ENCODE data around the gene MTRF1L. TPM values are rescaled to one million over a fixed set of nuclear protein-coding genes. Genes with fewer than 3 reads are reported as not detected.

MTRF1L gene
- total and polyA plus RNA-seq, 2 of the 8 experiments (the other 6 are each of a cell fraction or from before 2014, with no cell fraction given) = 4.5 to 26.5 TPM

DNA sequence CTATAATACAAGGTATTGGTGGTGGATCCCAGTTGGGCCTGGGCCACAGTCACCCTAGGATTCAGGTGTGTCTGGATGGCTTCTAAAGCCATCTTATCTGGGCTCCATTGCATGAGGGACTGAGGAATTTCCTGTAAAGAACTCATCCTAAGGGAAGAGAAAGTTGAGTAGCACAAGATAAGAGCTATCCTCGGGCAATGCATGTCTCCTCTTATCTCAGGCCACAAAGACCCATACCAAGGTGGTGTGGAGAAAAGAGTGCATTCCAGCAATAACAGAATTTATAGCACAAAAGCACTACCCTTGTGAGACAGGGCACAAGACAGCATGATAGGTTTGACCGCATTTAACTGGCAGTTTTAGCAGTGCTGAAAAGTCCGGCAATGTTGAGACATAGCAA is 14.3 kb upstream of the MTRF1L start:
- Histone ChIP-seq H2AFZ (ENCODE audit: low read length) (no peak overlapping the region), H3K27ac (ENCODE audit: low read depth, low read length) (no peak overlapping the region), H3K4me1 (replicated peaks in 1 of 4; ENCODE audit: control insufficient read depth in 3 of 4, insufficient read depth in 4 of 4, low read length in 3 of 4) (no peaks in the 10 kb centered on the region), H3K79me1 (ENCODE audit: low read depth, low read length) (no peaks in the 10 kb centered on the region), H2BK120ac (replicated peaks; ENCODE audit: low read depth, low read length) (no peak overlapping the region), H3K4me3 (ENCODE audit: extremely low read depth in 1 of 4, insufficient read depth in 2 of 4, low read depth in 3 of 4, low read length in 4 of 4) (no peak overlapping the region), H3K9ac (replicated peaks in 1 of 4; ENCODE audit: extremely low read depth in 1 of 4, low read depth in 3 of 4, low read length in 3 of 4) (no peak overlapping the region), H2BK5ac (ENCODE audit: low read depth, low read length) (no peak overlapping the region), H2BK15ac (ENCODE audit: low read length) (no peak overlapping the region), H4K91ac (replicated peaks; ENCODE audit: insufficient read length, low read length) (no peak overlapping the region), H3K36me3 (ENCODE audit: control insufficient read depth in 2 of 4, insufficient read depth in 4 of 4, low read length in 3 of 4) (no peaks in the 10 kb centered on the region), H3K4me2 (ENCODE audit: insufficient read depth in 1 of 2, low read depth in 2 of 2, low read length in 2 of 2) (no peak overlapping the region), H4K20me1 (replicated peaks in 1 of 2; ENCODE audit: control insufficient read depth in 1 of 2, insufficient read depth in 2 of 2, low read length in 2 of 2) (no peaks in the 10 kb centered on the region), H2AK5ac (ENCODE audit: low read depth, low read length) (no peak overlapping the region), H2BK20ac (ENCODE audit: low read length) (no peak overlapping the region), H2BK12ac (ENCODE audit: low read depth, low read length) (no peak overlapping the region), H4K5ac (ENCODE audit: insufficient read length, low read depth, low read length) (no peak overlapping the region), H3K4ac (replicated peaks; ENCODE audit: insufficient read length, low read depth, low read length) (no peak overlapping the region), H3K23me2 (ENCODE audit: low read depth, low read length) (no peaks in the 10 kb centered on the region; the same call in 1 of the 2 replicates), H4K8ac (ENCODE audit: extremely low read depth, insufficient read depth, low read length) (no peak overlapping the region), H3K56ac (replicated peaks; ENCODE audit: insufficient read length, low read depth, low read length) (no peak overlapping the region), H3K79me2 (ENCODE audit: control insufficient read depth in 1 of 2, insufficient read depth in 2 of 2, low read length in 2 of 2) (no peaks in the 10 kb centered on the region), H3K9me3 (ENCODE audit: insufficient read depth in 2 of 2, low read depth in 1 of 2, low read length in 1 of 2) (no peaks in the 10 kb centered on the region), H3K27me3 (replicated peaks in 1 of 4; ENCODE audit: control insufficient read depth in 3 of 4, extremely low read depth in 1 of 4, insufficient read depth in 3 of 4, low read length in 3 of 4) (no peaks in the 10 kb centered on the region), H3K23ac (ENCODE audit: insufficient read length) (no peak overlapping the region), H3K18ac (ENCODE audit: extremely low read depth, low read length) (no peak overlapping the region), H3K14ac (ENCODE audit: insufficient read length) (no peak overlapping the region)
- ChIA-PET CTCF (ENCODE audit: partially characterized antibody) (no interaction called here), POLR2A (ENCODE audit: partially characterized antibody) (no interaction called here)
- FAIRE-seq (no peak), DNase-seq (ENCODE audit: low read depth in 1 of 2, low spot score in 2 of 2) (no peak)
- WGBS, 2 experiments (ENCODE audit: extremely low coverage in 1 of 2, insufficient coverage in 1 of 2, insufficient read length in 1 of 2, insufficient replicate concordance in 2 of 2, low coverage in 1 of 2, low lambda C conversion rate in 2 of 2, missing lambda C conversion rate in 1 of 2) = 87% methylated on average over 3 of the region's 3 CpGs; no CpG with 5 or more reads in 1 of the 2 experiments
- TF ChIP-seq NANOG (IDR thresholded peaks at IDR 0.05; ENCODE audit: insufficient read depth, low read depth, low read length, poor library complexity, severe bottlenecking) (no peak), POLR2A (IDR thresholded peaks at IDR 0.05; ENCODE audit: control extremely low read depth in 1 of 2, low read depth in 2 of 2, low read length in 2 of 2) (no peak), RFX5 (IDR thresholded peaks at IDR 0.05; ENCODE audit: borderline replicate concordance, low read depth, low read length) (no peak), PHF8 (conservative IDR thresholded peaks at IDR 0.05; ENCODE audit: low read depth, low read length) (no peak), NRF1 (IDR thresholded peaks at IDR 0.05; ENCODE audit: low read depth, low read length) (no peak), YY1 (IDR thresholded peaks at IDR 0.05; ENCODE audit: low read depth, low read length) (no peak), CTBP2 (IDR thresholded peaks at IDR 0.05; ENCODE audit: borderline replicate concordance, insufficient read depth, insufficient read length, low read length) (no peak), EZH2 (IDR thresholded peaks at IDR 0.05; ENCODE audit: low read depth, low read length, severe bottlenecking) (no peak), KDM1A (IDR thresholded peaks at IDR 0.05; ENCODE audit: borderline replicate concordance, low read length) (no peak), RNF2 (IDR thresholded peaks at IDR 0.05; ENCODE audit: borderline replicate concordance, low read depth, low read length, missing control alignments, poor library complexity, severe bottlenecking) (no peak), ASH2L (IDR thresholded peaks at IDR 0.05; ENCODE audit: low read length) (no peak), SP1 (IDR thresholded peaks at IDR 0.05; ENCODE audit: low read depth, low read length) (no peak), ZNF274 (IDR thresholded peaks at IDR 0.05; ENCODE audit: borderline replicate concordance, extremely low read depth, low read length) (no peak), SIN3A (conservative IDR thresholded peaks at IDR 0.05 in 1 of 2, IDR thresholded peaks at IDR 0.05 in 1 of 2; ENCODE audit: low read depth in 1 of 2, low read length in 2 of 2) (no peak)

Data from H1 (cell line).